Activated T-cell treated with anti-CD3 and anti-CD28 coated beads for 48 hours (primary cell): ENCODE data around the gene AKR7A2.

Experiments used
- DNase-seq: peaks from one replicate; pipeline ENCODE4 v3.0.0-alpha.2; 2020; ENCODE audit warnings: low read depth

Gene AKR7A2

DNA sequence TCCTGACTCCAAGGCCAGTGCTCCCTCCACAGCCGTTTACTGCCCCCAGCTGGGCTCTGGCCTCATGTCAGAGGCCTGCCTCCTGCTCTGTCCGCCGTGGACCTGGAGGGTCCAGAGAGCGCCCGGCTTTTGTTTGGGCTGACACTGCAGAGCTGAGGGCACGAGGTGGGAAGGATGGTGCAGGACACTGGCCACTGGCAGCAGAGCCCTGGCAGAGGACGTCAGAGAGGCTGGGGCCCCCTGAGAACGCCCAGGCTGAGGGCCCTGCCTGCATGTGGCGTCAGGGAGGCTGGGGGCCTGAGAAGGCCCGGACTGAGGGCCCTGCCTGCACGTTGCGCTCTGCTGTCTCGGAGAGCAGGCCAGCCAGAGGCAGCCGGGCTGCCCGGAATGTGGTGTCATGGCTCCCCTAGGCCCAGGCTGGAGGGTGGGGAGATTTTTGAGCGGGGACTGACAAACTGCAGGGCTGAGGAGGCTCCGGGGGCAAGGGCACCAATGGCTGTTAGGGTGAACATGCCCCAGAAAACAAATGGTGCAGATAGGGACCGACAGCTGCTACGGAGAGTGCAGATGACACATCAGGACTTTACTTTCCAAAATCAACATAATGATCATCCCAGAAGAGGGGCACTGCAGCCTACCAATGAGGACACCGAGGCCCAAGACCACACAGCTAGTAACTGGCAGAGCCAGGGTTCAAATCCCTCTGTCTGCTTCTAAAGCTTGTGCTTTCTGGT, 31.8 kb upstream of the AKR7A2 start:
- no peak for DNase-seq

DNA sequence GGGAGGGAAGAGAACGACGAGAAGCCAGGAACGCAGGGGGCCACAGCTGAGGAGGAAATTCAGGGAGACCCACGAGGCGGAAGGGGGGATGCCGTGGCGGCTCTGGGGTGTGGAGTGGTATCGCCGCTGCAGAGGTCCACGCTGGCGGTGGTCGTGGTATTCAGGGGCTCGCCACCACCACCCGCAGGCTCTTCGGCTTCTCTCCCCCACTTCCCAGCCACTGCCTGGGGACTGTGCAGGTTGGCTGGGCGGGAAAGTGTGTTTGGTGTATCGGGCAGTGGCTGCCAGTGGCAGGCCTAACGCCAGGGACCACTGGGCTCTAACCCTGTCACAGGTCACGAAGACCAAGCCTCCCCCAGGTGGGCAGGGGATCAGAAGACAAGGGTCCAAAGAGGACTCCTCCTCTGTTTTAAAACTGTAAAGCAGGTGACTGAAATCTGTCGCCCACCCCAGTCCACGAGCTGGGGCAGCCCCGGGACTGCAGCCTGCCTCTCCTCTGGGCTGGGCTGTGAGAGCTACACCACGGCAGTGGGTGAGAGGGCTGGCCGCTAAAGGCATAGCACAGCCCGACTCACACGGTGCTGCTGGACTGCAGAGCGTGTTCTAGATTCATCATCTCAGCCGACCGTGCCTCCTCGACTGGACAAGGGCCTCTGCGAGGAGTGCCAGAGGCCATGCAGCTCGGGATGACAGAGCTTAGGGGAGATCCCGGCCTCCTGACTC, 31.1 kb upstream of the AKR7A2 start:
- DNase-seq: no peak

DNA sequence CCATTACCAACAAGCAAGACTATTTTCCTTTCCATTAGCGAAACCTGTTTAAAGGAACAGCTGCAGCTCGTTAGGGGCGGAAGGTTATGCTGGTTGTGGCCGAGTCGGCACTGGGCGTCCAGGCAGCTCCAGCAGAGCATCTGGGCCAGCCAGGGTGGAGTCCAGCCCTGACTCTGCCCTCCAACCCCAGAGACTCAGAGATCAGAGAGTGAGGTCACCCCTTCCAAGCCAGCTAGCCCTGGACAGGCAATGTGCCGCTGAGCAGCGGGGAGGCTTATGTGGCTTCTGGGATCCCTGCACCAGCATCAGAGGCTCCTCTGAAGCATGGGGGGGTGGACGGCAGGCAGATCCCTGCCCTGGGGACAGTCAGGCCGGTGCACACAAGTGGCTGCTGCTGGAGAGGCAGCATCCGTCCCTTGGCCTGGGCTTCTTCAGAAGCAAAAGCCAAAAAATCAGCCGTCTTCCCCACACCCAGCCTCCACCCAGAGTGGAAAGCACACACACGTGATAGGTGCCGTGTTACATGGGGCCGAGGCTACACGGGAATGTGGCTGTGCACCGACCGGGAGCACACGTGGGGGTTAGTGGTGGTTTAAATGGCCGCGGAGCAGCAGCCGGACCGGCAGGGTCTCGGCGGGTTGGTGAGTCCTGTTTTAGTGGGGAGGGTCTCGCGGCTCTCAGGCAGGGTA, 30.3 kb upstream of the AKR7A2 start:
- DNase-seq: no peak

DNA sequence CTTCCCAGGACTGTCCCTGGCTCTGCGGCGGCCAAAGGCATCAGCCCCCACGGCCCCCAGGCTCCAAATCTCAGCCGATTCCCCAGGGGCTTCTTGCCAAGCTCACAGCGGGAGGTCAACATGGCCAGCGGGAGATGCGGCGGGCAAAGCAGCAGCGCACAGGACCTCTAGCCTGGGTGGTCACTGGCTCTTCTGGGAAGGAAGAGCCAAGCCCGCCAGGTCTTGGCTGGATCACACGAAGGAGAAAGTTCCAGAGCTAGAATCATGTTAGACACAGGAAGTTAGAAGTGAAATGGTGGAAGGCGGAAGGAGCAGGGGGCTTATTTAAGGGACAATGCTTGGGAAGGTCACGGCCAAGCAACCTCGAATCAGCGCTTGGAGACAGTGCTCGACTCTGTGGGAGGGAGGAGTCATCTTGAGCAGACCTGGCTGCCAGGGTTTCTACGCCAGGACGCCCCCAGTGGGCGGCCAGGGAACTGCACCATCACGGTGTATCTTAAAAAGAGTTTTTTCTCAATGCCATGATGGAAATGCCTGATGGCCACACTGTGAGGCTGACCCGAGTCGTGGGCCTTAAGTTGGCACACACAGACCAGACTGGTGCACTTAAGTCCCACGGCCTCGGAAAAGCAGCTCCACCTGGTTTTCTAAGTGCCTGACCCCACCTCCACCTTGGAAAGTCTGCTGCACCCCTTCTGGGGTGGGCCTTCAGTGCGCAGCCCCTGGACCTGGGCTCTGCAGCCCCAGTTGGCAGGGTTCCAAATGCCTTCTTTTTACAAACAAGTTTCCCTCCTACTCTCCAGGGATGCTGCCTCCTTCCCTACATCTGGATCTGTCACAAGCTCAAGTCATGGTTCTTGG, 29.5 kb upstream of the AKR7A2 start:
- peak; percentile 78 for DNase-seq

DNA sequence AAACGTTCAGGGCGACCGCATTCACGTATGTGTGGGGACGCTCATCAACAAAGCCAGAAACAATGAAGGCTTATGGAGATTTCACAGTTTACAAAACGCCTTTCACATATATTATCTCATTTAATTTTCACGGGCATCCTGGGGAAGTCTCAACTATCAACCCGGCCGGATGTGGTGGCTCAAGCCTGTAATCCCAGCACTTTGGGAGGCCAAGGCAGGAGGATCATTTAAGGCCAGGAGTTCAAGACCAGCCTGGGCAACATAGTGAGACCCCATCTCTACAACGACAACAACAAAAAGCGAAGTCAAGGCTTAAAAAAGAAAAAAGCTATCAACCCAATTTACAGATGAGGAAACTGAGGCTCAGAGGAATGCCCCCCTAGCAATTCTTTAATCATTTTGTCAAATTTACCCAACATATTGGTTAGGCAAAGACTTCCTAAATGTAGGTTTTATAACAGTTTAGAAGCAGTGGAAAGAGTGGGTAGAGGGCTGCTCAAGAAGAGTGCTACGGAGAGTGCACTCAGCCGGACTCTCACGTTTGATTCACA, 28.5 kb upstream of the AKR7A2 start:
- no peak for DNase-seq

DNA sequence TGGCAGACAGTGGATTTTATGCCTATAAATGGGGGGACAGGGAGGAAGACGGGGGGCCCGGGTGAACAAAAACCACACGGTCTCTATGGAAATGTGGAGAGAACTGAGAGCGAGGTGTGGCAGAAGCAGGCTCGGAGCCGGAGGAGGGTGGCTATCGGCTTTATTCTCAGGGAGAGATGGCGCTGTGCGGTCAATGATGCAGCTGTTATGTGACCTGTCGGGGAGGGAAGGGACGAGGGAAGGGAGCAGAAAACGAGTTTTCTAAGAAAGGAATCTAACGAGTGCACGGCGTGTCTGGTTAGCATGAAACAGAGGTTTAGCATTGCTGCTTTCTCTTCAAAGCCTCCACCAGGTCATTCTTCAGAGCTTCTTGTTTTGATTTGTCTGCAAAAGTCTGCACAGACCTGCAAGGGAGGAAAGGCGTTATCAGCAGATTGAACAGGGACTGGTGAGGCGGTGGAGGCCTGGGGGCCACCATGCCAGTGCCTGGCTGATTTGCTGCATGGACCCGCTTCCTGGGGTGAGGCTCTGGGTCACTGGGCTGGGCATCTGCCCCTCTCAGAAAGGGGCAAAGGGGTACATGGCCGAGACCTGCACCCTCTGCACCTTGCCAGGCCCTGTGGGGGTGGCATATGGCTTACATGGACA, 27.4 kb upstream of the AKR7A2 start:
- no peak for DNase-seq

DNA sequence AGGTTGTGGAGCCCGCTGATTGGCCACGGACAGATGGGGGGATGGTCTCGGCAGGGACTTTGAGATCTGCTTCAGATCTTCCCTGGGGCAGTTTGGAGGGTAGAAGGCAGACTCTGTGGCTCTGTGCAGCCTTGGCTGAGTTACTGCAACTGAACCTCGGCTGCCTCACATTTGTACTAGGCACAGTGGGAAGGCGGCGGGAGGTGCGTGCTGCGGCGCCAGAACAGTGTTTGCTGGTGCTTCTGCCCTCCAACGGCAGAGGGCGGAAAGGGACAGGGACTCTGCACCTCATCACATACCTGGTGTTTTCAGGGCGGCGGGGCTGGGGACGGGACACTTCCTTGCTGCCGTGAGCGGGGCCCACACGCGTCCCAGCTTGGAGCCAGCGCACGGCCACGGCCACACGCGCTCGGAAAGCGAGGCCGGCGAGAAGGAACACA, 26.4 kb upstream of the AKR7A2 start:
- DNase-seq: no peak

DNA sequence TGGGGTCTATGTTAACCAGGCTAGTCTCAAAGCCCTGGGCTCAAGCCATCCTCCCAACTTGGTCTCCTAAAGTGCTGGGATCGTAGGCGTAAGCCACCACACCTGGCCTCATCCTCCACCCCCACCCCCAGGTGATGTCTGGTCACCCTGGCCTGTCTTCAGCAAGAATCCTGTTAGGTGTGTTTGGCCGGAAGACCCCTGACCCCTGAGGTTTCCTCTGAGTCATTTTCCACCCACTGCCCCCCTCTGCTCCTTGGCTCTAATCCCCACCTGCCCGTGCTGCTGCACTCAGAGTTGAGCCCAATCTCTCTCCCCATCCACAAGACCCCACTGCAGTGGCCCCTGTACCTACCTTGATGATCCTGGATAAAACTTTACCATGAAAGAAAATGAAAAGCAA, 25.3 kb upstream of the AKR7A2 start:
- no peak for DNase-seq

DNA sequence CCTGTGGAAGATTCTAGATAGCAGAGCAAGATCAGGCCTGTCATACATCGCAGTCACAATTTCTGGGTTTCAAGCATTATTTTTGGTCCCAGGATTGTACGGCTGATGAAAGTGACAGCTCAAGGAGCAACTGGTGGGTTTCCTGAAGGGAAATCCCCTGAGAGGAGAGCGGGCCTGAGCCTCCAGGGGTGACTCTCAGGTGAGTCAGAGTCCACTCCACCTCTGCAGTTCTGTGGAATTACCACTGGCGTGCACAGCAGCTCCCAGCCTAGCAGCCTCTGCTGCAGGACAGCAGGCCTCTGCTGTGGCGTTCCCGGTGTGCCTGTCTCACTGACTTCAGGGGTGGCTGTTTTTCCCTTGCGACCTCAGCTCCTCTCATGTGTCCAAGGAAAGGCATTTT, 24.6 kb upstream of the AKR7A2 start:
- DNase-seq: peak; percentile 70

DNA sequence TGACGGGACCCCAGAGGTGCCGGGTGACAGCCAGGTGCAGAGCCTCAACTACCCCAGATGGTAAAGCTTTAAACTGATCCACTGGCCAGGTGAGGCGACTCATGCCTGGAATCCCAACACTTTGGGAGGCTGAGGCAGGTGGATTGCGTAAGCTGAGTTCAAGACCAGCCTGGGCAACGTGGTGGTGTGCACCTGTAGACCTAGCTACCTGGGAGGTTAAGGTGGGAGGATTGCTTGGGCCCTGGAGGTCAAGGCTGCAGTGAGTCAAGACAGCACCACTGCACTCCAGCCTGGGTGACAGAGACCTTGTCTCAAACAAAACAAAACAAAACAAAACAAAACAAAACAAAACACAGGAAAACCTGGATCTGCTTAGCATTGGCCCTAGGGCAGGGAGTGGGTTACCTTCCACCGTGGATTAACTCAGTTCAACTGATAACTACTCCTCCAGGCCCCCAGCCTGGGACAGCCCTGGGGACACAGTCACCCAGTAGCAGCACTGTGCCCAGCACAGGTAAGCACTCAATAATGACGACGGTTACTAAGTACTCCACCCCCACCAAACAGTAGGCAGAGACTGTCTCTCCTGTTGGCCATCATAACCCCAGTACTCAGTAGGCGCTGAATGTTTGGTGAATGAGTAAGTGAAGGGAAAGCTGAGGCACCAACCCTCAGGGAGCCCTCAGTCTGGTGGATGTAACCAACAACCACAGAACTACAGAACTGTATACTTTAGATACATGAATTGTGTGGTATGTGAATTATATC, 21.8 kb upstream of the AKR7A2 start:
- no peak for DNase-seq

DNA sequence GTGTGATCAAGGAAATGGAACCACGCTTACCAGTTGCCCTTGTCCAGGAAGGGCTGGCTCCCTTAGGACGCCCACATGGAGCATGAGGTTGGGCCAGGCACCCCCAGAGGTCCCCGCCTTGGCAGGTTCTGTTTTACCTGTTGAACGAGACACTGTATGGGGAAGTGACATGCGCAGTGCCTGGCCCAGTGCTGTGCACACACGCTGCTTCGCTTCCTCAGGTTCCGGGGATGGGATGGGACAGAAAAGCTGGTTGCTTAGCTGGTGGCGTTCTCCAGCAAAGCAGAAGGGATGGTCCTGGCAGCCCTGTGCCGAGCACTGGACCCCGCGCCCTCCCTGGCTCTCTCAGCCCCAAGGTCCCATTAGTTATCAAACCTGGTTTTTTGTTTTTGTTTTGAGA, 20.9 kb upstream of the AKR7A2 start:
- DNase-seq: no peak

DNA sequence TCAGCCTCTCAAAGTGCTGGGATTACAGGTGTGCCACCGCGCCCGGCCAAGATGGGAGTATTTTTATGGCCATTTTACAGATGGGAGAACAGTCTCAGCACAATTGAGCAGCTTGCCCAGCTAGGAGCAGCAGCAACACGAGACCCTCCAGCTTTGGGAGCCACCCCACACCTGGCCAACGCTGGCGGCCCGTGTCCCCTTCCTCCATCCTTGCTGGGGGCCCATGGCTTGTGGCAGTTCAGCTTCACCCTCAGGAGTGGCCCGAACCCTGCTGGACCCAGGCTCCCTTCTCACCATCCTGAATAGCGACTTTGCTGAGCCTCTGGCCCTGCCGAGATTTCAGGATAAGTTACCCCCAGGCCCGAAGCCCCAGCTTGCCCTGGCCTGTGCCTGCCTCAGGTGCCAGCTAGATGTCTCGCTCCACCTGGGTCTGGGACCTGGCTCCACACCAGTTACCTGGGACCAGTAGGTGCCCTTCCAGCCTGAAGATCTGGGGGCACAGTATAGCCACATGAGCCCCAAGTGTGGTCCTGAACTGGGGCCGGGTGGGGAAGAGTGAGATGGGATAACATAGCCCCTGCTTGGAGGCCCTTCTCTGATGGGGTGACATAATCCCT, 19.4 kb upstream of the AKR7A2 start:
- DNase-seq: no peak

DNA sequence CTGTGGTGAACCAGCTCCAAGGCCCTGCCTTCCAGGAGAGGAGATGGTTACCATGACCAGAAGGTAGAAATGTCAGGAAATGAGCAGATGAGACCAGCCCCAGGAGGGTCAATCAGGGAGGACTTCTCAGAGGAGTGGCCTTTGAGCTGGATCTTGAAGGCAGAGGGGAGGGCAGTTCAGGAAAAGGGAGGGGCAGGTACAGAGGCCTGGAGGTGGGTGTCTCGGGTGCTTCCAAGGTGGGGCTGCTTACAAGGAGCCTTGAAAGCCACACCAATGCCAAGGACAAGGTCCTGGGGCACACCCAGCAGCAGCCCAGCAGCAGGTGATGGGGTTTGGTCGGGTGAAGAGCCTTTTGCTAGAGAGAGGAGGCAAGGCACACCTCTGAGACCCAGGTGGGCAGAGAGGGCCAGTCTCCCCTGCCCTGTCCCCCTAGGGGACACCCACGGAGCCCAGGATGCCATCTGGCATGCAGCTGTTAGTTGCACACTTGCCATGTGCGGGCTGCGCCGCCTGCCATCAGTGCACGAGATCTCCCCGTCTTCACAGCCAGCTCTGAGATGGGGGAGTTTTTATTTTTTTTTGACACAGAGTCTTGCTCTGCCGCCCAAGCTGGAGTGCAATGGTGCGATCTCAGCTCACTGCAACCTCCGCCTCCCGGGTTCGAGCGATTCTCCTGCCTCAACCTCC, 18.6 kb upstream of the AKR7A2 start:
- no peak for DNase-seq

DNA sequence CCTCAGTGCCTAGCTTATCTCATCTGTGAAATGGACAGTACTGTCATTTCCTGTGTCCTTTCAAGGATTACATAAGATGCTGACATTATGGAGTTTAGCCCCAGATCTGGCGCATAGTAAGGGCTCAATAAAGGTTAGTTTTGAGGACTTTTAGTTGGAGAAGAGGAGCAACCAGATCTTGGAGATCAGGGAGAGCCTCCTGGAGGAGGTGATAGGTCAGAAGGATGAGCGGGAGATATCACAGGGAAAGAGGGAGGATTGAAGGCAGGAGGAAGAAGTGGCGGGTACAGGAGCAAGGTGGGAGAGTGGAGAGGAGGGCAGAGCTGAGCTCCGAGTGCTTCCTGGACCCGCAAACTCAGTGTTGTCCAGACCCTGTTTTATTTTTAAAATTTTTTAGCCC, 17.7 kb upstream of the AKR7A2 start:
- no peak for DNase-seq

DNA sequence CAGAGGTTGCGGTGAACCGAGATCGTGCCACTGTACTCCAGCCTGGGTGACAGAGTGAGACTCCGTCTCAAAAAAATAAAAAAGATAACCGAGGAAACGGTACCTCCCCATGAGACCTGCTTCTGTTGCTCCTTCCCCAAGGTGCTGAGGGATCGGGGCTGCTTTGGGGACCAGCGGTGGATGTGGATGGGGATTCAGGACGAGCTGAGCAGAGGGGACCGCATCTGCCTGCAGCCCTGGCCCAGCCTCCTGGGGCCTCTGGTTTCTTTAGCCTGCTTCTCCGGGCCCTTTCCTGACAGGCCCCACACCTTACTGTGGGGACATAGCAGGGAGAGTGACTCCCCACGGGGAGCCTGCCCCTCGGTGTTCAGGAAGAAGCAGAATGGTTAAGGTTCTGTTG, 17.2 kb upstream of the AKR7A2 start:
- DNase-seq: no peak

DNA sequence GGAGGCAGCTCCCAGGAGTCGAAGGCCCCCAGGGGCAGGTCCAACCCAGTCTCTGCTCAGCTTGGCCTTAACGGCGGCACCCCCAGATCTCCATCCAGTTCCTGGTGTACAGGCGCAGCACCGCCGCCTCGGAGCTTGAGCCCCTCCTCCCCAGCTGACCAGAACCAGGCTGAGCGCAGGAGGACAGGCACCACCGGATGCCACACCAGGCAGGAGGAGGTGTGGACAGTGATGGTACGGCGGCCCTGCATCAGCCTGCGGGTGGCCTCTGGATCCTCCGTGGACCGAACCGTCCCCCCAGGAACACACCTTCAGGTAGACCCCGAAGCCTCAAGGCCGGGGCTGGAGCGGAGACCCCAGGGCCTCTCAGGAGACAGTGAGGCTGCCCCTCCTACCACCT, 16.5 kb upstream of the AKR7A2 start:
- no peak for DNase-seq

DNA sequence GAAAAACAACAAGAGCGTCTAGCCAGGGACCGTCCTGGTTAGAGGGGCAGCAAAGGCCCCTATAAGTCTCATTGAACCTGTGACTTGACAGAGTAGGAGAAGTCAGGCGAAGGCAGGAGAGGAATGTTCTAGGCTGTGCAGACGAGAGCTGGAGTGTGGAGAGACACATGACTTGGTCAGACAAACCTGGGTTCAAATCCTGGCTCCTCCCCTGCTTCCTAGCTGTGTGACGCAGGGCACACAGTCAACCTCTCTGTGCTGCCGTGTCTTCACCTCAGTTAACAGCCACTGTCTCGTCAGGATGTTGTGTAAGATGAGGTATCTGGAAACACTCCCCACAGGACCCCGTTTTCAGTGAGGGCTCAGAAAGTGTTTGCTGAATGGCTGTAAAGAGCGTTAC, 15.8 kb upstream of the AKR7A2 start:
- no peak for DNase-seq

DNA sequence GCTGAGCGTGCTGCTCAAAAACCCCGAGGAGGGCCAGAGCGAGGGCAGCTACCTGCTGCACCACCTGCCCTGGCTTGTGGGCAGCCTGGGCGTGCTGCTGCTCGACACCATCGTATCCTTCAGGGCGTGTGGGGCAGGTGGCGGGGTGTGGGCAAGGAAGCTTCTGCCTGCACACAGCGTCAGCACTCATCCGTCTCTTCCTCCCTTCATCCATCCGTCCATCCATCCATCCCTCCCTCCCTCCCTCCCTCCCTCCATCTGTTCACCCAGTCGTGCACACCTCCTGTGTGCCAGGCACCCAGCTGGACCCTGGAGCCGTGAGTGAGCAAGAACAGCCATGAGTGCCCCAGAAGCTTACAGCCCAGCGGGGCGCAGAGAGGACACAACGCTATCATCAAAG, 15.4 kb upstream of the AKR7A2 start:
- DNase-seq: no peak

DNA sequence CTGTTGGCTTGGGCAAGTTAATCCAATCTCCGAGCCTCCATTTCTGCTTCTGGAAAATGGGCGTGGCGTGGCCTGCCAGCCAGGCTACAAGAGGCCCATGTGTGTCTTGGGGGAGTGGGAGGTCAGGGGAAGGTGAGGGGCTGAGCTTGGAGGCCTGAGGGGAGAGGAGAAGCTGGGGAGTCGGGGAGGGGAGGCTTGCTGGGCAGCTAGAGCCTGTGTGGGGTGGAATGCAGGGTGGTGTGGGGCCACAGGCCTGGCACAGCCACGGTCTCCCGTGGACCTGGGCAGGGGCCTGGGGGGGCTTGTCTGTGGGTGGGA, 14.8 kb upstream of the AKR7A2 start:
- DNase-seq: no peak
